CD4-positive, alpha-beta T cell treated with Interleukin-17A for 4 hours (primary cell): ENCODE data around the gene TTC31.
A peak's percentile ranks its signal among the peaks of the same experiment; 100 is the strongest.

Source experiments
- DNase-seq: peaks from one replicate; pipeline ENCODE4 v3.0.0-alpha.2; 2020; ENCODE audit warnings: mixed read lengths

TTC31 gene

GRCh38 chr2:74505448-74506246 lies 22.8 kb downstream of the TTC31 start:
- no peak for DNase-seq

GRCh38 chr2:74507145-74507925 lies 24.5 kb downstream of the TTC31 start, which contains the start of gene PCGF1:
TSS of gene PCGF1 (minus strand) at chr2:74507695. CDS start at chr2:74507668, 27 bp downstream.
- peak; percentile 100 for DNase-seq

- DNase-seq = peak; percentile 32
These were observed 25.1 kb downstream of the TTC31 start for GRCh38 chr2:74507926-74508520.

GRCh38 chr2:74510272-74510671 lies 27.4 kb downstream of the TTC31 start:
- DNase-seq = no peak

- no peak for DNase-seq
These were observed 28.5 kb downstream of the TTC31 start for GRCh38 chr2:74511104-74511989.

GRCh38 chr2:74512744-74513604 lies 30.1 kb downstream of the TTC31 start:
- DNase-seq = no peak

- DNase-seq = peak; percentile 45
These were observed 30.9 kb downstream of the TTC31 start for GRCh38 chr2:74513605-74514367.

- DNase-seq = no peak
These were observed 31.7 kb downstream of the TTC31 start, which contains the start of gene TLX2 for GRCh38 chr2:74514368-74515270. TSS of gene TLX2 (plus strand) at chr2:74514450. CDS start at chr2:74514807, 357 bp downstream.

- DNase-seq = peak; percentile 27
These were observed 32.5 kb downstream of the TTC31 start for GRCh38 chr2:74515271-74515980.

- DNase-seq = peak; percentile 83
These were observed 33.2 kb downstream of the TTC31 start for GRCh38 chr2:74515981-74516633.

- DNase-seq = no peak
These were observed 33.8 kb downstream of the TTC31 start for GRCh38 chr2:74516650-74517049.

- no peak for DNase-seq
These were observed 39.6 kb downstream of the TTC31 start for GRCh38 chr2:74522516-74522915.

GRCh38 chr2:74524005-74524404 lies 41.1 kb downstream of the TTC31 start:
- no peak for DNase-seq

- no peak for DNase-seq
These were observed 42.3 kb downstream of the TTC31 start for GRCh38 chr2:74524955-74525716.

- peak; percentile 30 for DNase-seq
These were observed 43.1 kb downstream of the TTC31 start, which contains the start of gene DQX1 for GRCh38 chr2:74525717-74526648. TSS of gene DQX1 (minus strand) at chr2:74526231. CDS start at chr2:74525729, 502 bp downstream.

GRCh38 chr2:74526649-74527230 lies 43.9 kb downstream of the TTC31 start:
- DNase-seq = no peak
